A549 treated with CORT108297 at 1 μM for 4 hours (cell line): Measurements from ENCODE around the gene TASOR. TPM values are rescaled to one million over a fixed set of nuclear protein-coding genes. Genes with fewer than 3 reads are reported as not detected.

Experiments
- total RNA-seq: library from RNA; stranded (reverse); fragments of 200-300 nt; extraction: Qiagen RNA extraction; gene quantifications from 5 replicates; pipeline ENCODE4 v1.2.3, GENCODE V29; 2022

The TASOR gene, protein sequence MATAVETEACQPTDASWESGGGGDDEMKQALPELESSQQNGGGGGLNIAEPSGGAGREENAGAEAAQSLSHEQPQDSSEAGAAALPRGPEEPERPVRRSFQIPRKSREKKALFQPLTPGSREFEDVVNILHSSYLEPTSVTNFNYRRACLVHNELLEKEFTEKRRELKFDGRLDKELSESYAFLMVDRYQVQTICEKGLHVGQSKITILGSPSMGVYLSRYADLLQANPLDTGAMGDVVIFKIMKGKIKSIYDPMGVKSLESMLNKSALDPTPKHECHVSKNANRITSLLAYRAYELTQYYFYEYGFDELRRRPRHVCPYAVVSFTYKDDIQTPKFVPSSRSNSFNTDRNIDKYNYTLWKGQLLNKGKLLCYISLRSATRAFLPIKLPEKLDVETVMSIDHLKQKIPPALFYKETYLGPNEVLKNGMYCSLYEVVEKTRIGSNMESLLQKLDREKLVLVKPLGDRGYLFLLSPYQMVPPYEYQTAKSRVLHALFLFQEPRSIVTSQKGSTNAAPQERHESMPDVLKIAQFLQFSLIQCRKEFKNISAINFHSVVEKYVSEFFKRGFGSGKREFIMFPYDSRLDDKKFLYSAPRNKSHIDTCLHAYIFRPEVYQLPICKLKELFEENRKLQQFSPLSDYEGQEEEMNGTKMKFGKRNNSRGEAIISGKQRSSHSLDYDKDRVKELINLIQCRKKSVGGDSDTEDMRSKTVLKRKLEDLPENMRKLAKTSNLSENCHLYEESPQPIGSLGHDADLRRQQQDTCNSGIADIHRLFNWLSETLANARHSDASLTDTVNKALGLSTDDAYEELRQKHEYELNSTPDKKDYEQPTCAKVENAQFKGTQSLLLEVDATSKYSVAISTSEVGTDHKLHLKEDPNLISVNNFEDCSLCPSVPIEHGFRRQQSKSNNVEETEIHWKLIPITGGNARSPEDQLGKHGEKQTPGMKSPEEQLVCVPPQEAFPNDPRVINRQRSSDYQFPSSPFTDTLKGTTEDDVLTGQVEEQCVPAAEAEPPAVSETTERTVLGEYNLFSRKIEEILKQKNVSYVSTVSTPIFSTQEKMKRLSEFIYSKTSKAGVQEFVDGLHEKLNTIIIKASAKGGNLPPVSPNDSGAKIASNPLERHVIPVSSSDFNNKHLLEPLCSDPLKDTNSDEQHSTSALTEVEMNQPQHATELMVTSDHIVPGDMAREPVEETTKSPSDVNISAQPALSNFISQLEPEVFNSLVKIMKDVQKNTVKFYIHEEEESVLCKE (N-terminal part only)
- total RNA-seq: 18.8 to 31.3 TPM (median 20.2 TPM) in 5 replicates

DNA sequence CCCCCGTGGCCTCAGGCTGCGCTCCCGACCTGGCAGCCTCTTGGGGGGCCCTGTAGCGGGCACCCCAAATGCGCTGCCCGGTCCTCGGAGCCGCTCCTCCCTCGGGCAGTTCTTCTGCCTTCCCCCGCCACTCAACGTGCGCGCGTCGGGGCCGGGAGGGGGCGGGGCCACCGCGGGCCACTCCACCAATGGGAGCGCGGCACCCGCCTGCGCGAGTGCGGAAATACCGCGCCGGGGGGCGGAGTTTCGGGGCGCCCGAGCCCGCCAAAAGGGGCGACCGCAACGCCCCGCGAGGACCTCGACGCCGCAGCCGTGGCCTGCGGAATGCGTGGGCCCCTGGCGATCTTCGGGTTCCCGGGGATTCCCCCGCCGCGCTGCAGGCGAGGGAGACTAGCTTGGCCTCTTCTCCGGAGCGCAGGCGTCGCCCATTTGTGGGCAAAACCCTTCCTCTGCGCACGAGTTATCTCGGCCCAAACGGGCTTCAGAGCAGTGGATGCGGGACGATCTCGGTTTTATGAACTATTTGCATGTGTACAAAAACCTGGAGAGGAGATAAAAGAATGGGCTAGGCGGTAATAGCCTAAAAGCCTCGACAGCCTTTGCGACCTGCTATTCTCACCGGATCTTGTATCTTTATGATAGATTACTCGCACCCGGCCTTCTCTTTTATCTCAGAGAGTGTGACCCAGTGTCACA is at the start of gene TASOR:
TASOR (minus strand) TSS at position 144 of the 696 bp plus-strand sequence. CDS start 259 bp downstream, outside the sequence.

Other genes with a start within 250 kb of the TASOR start
- gene ERC2, start 214.8 kb downstream of the TASOR start, total RNA-seq: 0.08 to 0.25 TPM (median 0.12 TPM) in 4 of 5 replicates, not detected in the other
- 5.1 to 7.4 TPM (median 6.1 TPM) in 5 replicates for gene CCDC66, start 126.1 kb downstream of the TASOR start, total RNA-seq
- gene ARHGEF3, start 118.7 kb upstream of the TASOR start, total RNA-seq: 6.4 to 8.4 TPM (median 7.8 TPM) in 5 replicates